ENCODE measurements around the gene TRAPPC11.

Gene TRAPPC11

GRCh38 chr4:183631577-183632198 is 27.4 kb upstream of the TRAPPC11 start:
- DNase-seq (ENCODE audit: extremely low spot score) = no peak
- CTCF ChIA-PET = no interaction called here
- POLR2A ChIA-PET = no interaction called here
- TF ChIP-seq CTCF (IDR thresholded peaks at IDR 0.05; ENCODE audit: control extremely low read depth, extremely low read depth, low read depth, missing control alignments) = no peak

- ChIA-PET CTCF (no interaction called here), POLR2A (no interaction called here)
- TF ChIP-seq CTCF (IDR thresholded peaks at IDR 0.05; ENCODE audit: control extremely low read depth, extremely low read depth, low read depth, missing control alignments) = no peak
- DNase-seq (ENCODE audit: extremely low spot score) = no peak
These were observed 26.4 kb upstream of the TRAPPC11 start for GRCh38 chr4:183632689-183633088.

GRCh38 chr4:183633476-183634400 is 25.4 kb upstream of the TRAPPC11 start:
- no peak for TF ChIP-seq CTCF (IDR thresholded peaks at IDR 0.05; ENCODE audit: control extremely low read depth, extremely low read depth, low read depth, missing control alignments)
- no peak for DNase-seq (ENCODE audit: extremely low spot score)
- CTCF ChIA-PET = no interaction called here
- POLR2A ChIA-PET = no interaction called here

- no peak for TF ChIP-seq CTCF (IDR thresholded peaks at IDR 0.05; ENCODE audit: control extremely low read depth, extremely low read depth, low read depth, missing control alignments)
- ChIA-PET CTCF (no interaction called here), POLR2A (no interaction called here)
- DNase-seq (ENCODE audit: extremely low spot score) = no peak
These were observed 23.8 kb upstream of the TRAPPC11 start for GRCh38 chr4:183635321-183635720.

GRCh38 chr4:183635741-183636140 is 23.4 kb upstream of the TRAPPC11 start:
- DNase-seq (ENCODE audit: extremely low spot score) = no peak
- no peak for TF ChIP-seq CTCF (IDR thresholded peaks at IDR 0.05; ENCODE audit: control extremely low read depth, extremely low read depth, low read depth, missing control alignments)
- CTCF ChIA-PET = no interaction called here
- POLR2A ChIA-PET = no interaction called here

- ChIA-PET CTCF (no interaction called here), POLR2A (no interaction called here)
- DNase-seq (ENCODE audit: extremely low spot score) = no peak
- no peak for TF ChIP-seq CTCF (IDR thresholded peaks at IDR 0.05; ENCODE audit: control extremely low read depth, extremely low read depth, low read depth, missing control alignments)
These were observed 22.6 kb upstream of the TRAPPC11 start for GRCh38 chr4:183636503-183636902.
